Measurements from ENCODE around the gene IHH. TPM values are rescaled to one million over a fixed set of nuclear protein-coding genes. Genes with fewer than 3 reads are reported as not detected.
A peak's percentile ranks its signal among the peaks of the same experiment; 100 is the strongest.

The IHH gene
- total RNA-seq, 1 experiment from 2014 or later: 0.15 TPM

GRCh38 chr2:219059375-219059724 is 1.4 kb downstream of the IHH start:
- H3K27ac ChIP-seq (ENCODE audit: low read depth, low read length, poor library complexity, severe bottlenecking): no peak overlapping the region
- CTCF ChIA-PET: interaction anchor here (0.5 to 1.8 kb wide), 3 partner anchors 45 to 463 kb away, joined by 10 to 18 read pairs (median 13); no protein-coding TSS in a partner anchor
- intact Hi-C loops (cut with micrococcal nuclease; ENCODE audit: unreplicated experiment): loop anchor here (10.0 kb wide), 1 partner anchor 235 kb away; no protein-coding TSS in a partner anchor
- H3K9me3 ChIP-seq (ENCODE audit: low read depth, low read length, poor library complexity, severe bottlenecking): no peaks in the 10 kb centered on the region
- no peak for DNase-seq (ENCODE audit: low spot score)
- POLR2A ChIA-PET (ENCODE audit: low non-redundant PET): no interaction called here
- H3K36me3 ChIP-seq (ENCODE audit: insufficient read depth, low read length, poor library complexity, severe bottlenecking): no peaks in the 10 kb centered on the region
- no peak for TF ChIP-seq CTCF (conservative IDR thresholded peaks at IDR 0.05; ENCODE audit: low read depth, low read length)
- TF ChIP-seq EZH2 (IDR thresholded peaks at IDR 0.05; ENCODE audit: borderline replicate concordance, low read depth, low read length, poor library complexity, severe bottlenecking): peak; percentile 96
- BruUV-seq (replicated peaks): no TSS peak
- H3K27me3 ChIP-seq (replicated peaks; ENCODE audit: insufficient read depth, low read depth, low read length, poor library complexity): peaks cover 93% of the 10 kb centered on the region
- H3K4me1 ChIP-seq (ENCODE audit: insufficient read depth, low read length, poor library complexity, severe bottlenecking): no peaks in the 10 kb centered on the region
- no peak overlapping the region for H3K4me3 ChIP-seq (ENCODE audit: low read depth, low read length, poor library complexity, severe bottlenecking)

- no peak for DNase-seq (ENCODE audit: low spot score)
- no peak overlapping the region for H3K4me3 ChIP-seq (ENCODE audit: low read depth, low read length, poor library complexity, severe bottlenecking)
- no peaks in the 10 kb centered on the region for H3K36me3 ChIP-seq (ENCODE audit: insufficient read depth, low read length, poor library complexity, severe bottlenecking)
- no TSS peak for BruUV-seq (replicated peaks)
- intact Hi-C loops (cut with micrococcal nuclease; ENCODE audit: unreplicated experiment): loop anchor here (1.0 to 10.0 kb wide), 3 partner anchors 61 to 236 kb away; no protein-coding TSS in a partner anchor
- ChIA-PET CTCF (interaction anchor here (0.5 to 1.8 kb wide), 9 partner anchors 15 to 463 kb away, joined by 3 to 18 read pairs (median 5); no protein-coding TSS in a partner anchor), POLR2A (ENCODE audit: low non-redundant PET) (interaction anchor here (0.6 kb wide), 1 partner anchor 482 kb away, joined by 3 read pairs; no protein-coding TSS in a partner anchor)
- H3K4me1 ChIP-seq (ENCODE audit: insufficient read depth, low read length, poor library complexity, severe bottlenecking): no peaks in the 10 kb centered on the region
- H3K9me3 ChIP-seq (ENCODE audit: low read depth, low read length, poor library complexity, severe bottlenecking): no peaks in the 10 kb centered on the region
- H3K27ac ChIP-seq (ENCODE audit: low read depth, low read length, poor library complexity, severe bottlenecking): no peak overlapping the region
- TF ChIP-seq EZH2 (IDR thresholded peaks at IDR 0.05; ENCODE audit: borderline replicate concordance, low read depth, low read length, poor library complexity, severe bottlenecking) (no peak), CTCF (conservative IDR thresholded peaks at IDR 0.05; ENCODE audit: low read depth, low read length) (no peak)
- H3K27me3 ChIP-seq (replicated peaks; ENCODE audit: insufficient read depth, low read depth, low read length, poor library complexity): peaks cover 90% of the 10 kb centered on the region
Observed at GRCh38 chr2:219058541-219059374, 2.0 kb downstream of the IHH start.

GRCh38 chr2:219057709-219058540 is 2.8 kb downstream of the IHH start:
- TF ChIP-seq CTCF (conservative IDR thresholded peaks at IDR 0.05; ENCODE audit: low read depth, low read length): peak; percentile 91
- no peak for TF ChIP-seq EZH2 (IDR thresholded peaks at IDR 0.05; ENCODE audit: borderline replicate concordance, low read depth, low read length, poor library complexity, severe bottlenecking)
- peaks cover 82% of the 10 kb centered on the region for H3K27me3 ChIP-seq (replicated peaks; ENCODE audit: insufficient read depth, low read depth, low read length, poor library complexity)
- H3K9me3 ChIP-seq (ENCODE audit: low read depth, low read length, poor library complexity, severe bottlenecking): no peaks in the 10 kb centered on the region
- no TSS peak for BruUV-seq (replicated peaks)
- ChIA-PET POLR2A (ENCODE audit: low non-redundant PET) (interaction anchor here (0.6 kb wide), 1 partner anchor 481 kb away, joined by 3 read pairs; no protein-coding TSS in a partner anchor), CTCF (interaction anchor here (0.5 to 1.8 kb wide), 8 partner anchors 16 to 154 kb away, joined by 3 to 18 read pairs (median 4); no protein-coding TSS in a partner anchor)
- H3K27ac ChIP-seq (ENCODE audit: low read depth, low read length, poor library complexity, severe bottlenecking): no peak overlapping the region
- H3K4me1 ChIP-seq (ENCODE audit: insufficient read depth, low read length, poor library complexity, severe bottlenecking): no peaks in the 10 kb centered on the region
- intact Hi-C loops (cut with micrococcal nuclease; ENCODE audit: unreplicated experiment): loop anchor here (1.0 to 10.0 kb wide), 3 partner anchors 61 to 237 kb away; no protein-coding TSS in a partner anchor
- peak; percentile 81 for DNase-seq (ENCODE audit: low spot score)
- H3K4me3 ChIP-seq (ENCODE audit: low read depth, low read length, poor library complexity, severe bottlenecking): no peak overlapping the region
- H3K36me3 ChIP-seq (ENCODE audit: insufficient read depth, low read length, poor library complexity, severe bottlenecking): no peaks in the 10 kb centered on the region

All from A673 (cell line).